Loucy (cell line): ENCODE results near the gene CST3.
"Not testable (repeated sequence)": the region's sequence is repeated elsewhere in the genome, so short reads cannot be mapped to it uniquely, and the experiment has no call there.

ENCODE experiments used
- H2AFZ ChIP-seq: fragments of 200-600 bp; sonication (generic); 2 replicates; pipeline ENCODE4 v1.6.0; 2016; ENCODE audit warnings: antibody characterized with exemption, mild to moderate bottlenecking, low read length, moderate library complexity
- H3F3A ChIP-seq: fragments of 200-600 bp; 2 replicates; pipeline ENCODE4 v1.6.0; 2016; ENCODE audit warnings: antibody characterized with exemption, low read depth, mild to moderate bottlenecking
- H3K27me3 ChIP-seq: fragments of 200-600 bp; sonication (generic); 2 replicates; pipeline ENCODE4 v1.6.1; 2014; ENCODE audit warnings: low read length, mild to moderate bottlenecking; ENCODE audit not compliant: insufficient read depth, poor library complexity, severe bottlenecking
- H3K36me3 ChIP-seq: fragments of 200-600 bp; sonication (generic); 2 replicates; pipeline ENCODE4 v1.6.1; 2016; ENCODE audit warnings: low read length; ENCODE audit not compliant: insufficient read depth
- H3K4me1 ChIP-seq: fragments of 200-600 bp; sonication (generic); 2 replicates; pipeline ENCODE4 v1.5.1; 2014; ENCODE audit warnings: low read length, mild to moderate bottlenecking; ENCODE audit not compliant: insufficient read depth, poor library complexity, severe bottlenecking
- H3K4me2 ChIP-seq: fragments of 200-600 bp; sonication (generic); 2 replicates; pipeline ENCODE4 v1.6.0; 2014; ENCODE audit warnings: antibody characterized with exemption, low read length, low read depth, mild to moderate bottlenecking; ENCODE audit not compliant: poor library complexity, severe bottlenecking
- H3K4me3 ChIP-seq: fragments of 200-600 bp; sonication (generic); 2 replicates; pipeline ENCODE4 v1.5.1; 2014; ENCODE audit warnings: low read length, mild to moderate bottlenecking, mixed read lengths; ENCODE audit not compliant: poor library complexity, severe bottlenecking
- H3K79me2 ChIP-seq: fragments of 200-600 bp; sonication (generic); 2 replicates; pipeline ENCODE4 v1.6.1; 2014; ENCODE audit warnings: low read length; ENCODE audit not compliant: insufficient read depth
- H3K9ac ChIP-seq: fragments of 200-600 bp; sonication (generic); 2 replicates; pipeline ENCODE4 v1.6.0; 2014; ENCODE audit warnings: mild to moderate bottlenecking, low read depth, low read length, moderate library complexity; ENCODE audit not compliant: poor library complexity, severe bottlenecking
- H3K9me2 ChIP-seq: fragments of 200-600 bp; sonication (generic); replicated peaks from 2 replicates; pipeline ENCODE4 v1.6.1; 2016; ENCODE audit warnings: low read depth, low read length, mixed read lengths
- H3K9me3 ChIP-seq: fragments of 200-600 bp; sonication (generic); 2 replicates; pipeline ENCODE4 v1.6.1; 2014; ENCODE audit warnings: mild to moderate bottlenecking, antibody characterized with exemption, low read length, low read depth; ENCODE audit not compliant: insufficient read depth
- H4K20me1 ChIP-seq: fragments of 200-600 bp; sonication (generic); 2 replicates; pipeline ENCODE4 v1.6.0; 2014; ENCODE audit warnings: antibody characterized with exemption, low read length, mild to moderate bottlenecking; ENCODE audit not compliant: insufficient read depth, poor library complexity, severe bottlenecking
- EZH2phosphoT487 ChIP-seq: fragments of 200-600 bp; IDR thresholded peaks from 2 replicates; pipeline ENCODE4 v1.6.1; 2018; ENCODE audit warnings: antibody characterized with exemption, mild to moderate bottlenecking, moderate library complexity, borderline replicate concordance
- TF ChIP-seq, protein P1 (sequence below): fragments of 200-600 bp; sonication (generic); conservative IDR thresholded peaks from 2 replicates; pipeline ENCODE4 v1.5.1; 2014; ENCODE audit warnings: mild to moderate bottlenecking, antibody characterized with exemption, low read length

Gene CST3

DNA sequence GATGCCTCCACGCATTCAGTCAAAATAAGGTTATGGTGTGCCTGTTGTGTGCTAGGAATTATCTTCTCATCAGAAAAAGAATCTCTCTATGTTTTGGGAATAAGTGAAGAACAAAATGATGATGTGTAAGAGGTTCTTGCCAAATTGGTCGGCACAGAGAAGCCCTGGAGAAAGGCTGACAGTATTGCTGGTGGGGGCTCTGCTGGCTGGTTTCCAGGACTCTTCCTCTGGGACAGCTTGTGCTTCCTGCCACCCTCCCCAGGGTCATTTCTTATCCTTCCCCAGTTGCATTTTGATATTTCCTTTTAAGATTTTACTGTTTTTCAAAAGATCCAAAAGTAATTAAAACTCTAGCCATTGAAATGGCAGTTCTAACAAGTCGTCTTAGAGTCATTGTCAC is 28.9 kb upstream of the CST3 start:
- Histone ChIP-seq H3K9me2 (no peaks in the 10 kb centered on the region), H3K9ac (no peak overlapping the region), H3K79me2 (no peaks in the 10 kb centered on the region), H3F3A (no peaks in the 10 kb centered on the region), H2AFZ (no peak overlapping the region), H3K4me3 (no peak overlapping the region), H3K4me2 (no peak overlapping the region), H3K27me3 (no peaks in the 10 kb centered on the region), H3K4me1 (no peaks in the 10 kb centered on the region), H4K20me1 (no peaks in the 10 kb centered on the region), H3K36me3 (no peaks in the 10 kb centered on the region), H3K9me3 (no peaks in the 10 kb centered on the region)
- no peak for TF ChIP-seq EZH2phosphoT487
- TF ChIP-seq, protein P1, sequence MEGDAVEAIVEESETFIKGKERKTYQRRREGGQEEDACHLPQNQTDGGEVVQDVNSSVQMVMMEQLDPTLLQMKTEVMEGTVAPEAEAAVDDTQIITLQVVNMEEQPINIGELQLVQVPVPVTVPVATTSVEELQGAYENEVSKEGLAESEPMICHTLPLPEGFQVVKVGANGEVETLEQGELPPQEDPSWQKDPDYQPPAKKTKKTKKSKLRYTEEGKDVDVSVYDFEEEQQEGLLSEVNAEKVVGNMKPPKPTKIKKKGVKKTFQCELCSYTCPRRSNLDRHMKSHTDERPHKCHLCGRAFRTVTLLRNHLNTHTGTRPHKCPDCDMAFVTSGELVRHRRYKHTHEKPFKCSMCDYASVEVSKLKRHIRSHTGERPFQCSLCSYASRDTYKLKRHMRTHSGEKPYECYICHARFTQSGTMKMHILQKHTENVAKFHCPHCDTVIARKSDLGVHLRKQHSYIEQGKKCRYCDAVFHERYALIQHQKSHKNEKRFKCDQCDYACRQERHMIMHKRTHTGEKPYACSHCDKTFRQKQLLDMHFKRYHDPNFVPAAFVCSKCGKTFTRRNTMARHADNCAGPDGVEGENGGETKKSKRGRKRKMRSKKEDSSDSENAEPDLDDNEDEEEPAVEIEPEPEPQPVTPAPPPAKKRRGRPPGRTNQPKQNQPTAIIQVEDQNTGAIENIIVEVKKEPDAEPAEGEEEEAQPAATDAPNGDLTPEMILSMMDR, result no peak

DNA sequence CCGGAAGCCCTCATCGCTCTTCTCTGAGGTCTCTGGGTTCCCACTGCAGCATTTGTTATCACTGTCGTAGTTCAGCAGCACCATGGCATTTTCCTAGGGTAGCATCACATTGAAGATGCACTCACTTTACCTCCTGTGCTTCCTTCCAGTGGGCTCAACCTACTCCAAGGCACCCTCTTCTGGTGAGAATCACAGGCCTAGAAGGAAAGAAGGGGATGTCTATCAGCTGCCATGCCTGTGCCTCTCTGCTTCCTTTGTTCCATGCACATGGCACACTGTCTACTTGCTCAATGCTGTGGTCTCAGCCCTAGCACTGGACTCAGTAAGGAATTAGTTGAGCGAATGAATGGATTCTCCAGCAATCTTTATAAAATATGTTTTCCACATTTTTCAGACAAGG is 28.4 kb upstream of the CST3 start:
- Histone ChIP-seq H3F3A (no peaks in the 10 kb centered on the region), H3K79me2 (no peaks in the 10 kb centered on the region), H3K9me3 (no peaks in the 10 kb centered on the region), H3K36me3 (no peaks in the 10 kb centered on the region), H3K4me3 (no peak overlapping the region), H3K4me2 (no peak overlapping the region), H4K20me1 (no peaks in the 10 kb centered on the region), H3K27me3 (no peaks in the 10 kb centered on the region), H2AFZ (no peak overlapping the region), H3K9me2 (no peaks in the 10 kb centered on the region), H3K4me1 (no peaks in the 10 kb centered on the region), H3K9ac (no peak overlapping the region)
- no peak for TF ChIP-seq EZH2phosphoT487
- TF ChIP-seq, protein P1, result no peak

DNA sequence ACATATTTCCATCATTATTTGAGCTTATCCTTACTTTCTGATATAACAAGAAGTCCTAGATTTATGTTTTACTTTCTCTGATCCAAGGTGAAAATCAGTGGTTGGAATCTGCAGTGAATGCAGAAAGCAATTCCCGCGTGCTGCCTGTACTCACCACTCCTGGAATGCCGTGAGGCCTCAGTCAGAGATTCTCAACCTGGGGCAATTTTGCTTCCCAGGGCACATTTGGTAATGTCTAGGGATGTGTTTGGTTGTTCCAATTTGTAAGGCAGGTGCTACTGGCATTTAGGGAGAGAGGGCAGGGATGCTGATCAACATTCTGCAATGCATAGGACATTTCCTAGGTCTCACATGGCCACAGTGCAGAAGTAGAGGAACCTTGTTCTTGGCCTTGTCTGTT is 27.2 kb upstream of the CST3 start:
- H3K27me3 ChIP-seq, result no peaks in the 10 kb centered on the region
- no peak overlapping the region for H3K4me2 ChIP-seq
- no peaks in the 10 kb centered on the region for H3F3A ChIP-seq
- TF ChIP-seq, protein P1, result no peak
- TF ChIP-seq EZH2phosphoT487, result no peak
- no peak overlapping the region for H3K4me3 ChIP-seq
- H4K20me1 ChIP-seq, result no peaks in the 10 kb centered on the region
- H3K36me3 ChIP-seq, result no peaks in the 10 kb centered on the region
- no peak overlapping the region for H2AFZ ChIP-seq
- H3K79me2 ChIP-seq, result no peaks in the 10 kb centered on the region
- no peaks in the 10 kb centered on the region for H3K9me2 ChIP-seq
- H3K9me3 ChIP-seq, result no peaks in the 10 kb centered on the region
- no peaks in the 10 kb centered on the region for H3K4me1 ChIP-seq
- no peak overlapping the region for H3K9ac ChIP-seq

DNA sequence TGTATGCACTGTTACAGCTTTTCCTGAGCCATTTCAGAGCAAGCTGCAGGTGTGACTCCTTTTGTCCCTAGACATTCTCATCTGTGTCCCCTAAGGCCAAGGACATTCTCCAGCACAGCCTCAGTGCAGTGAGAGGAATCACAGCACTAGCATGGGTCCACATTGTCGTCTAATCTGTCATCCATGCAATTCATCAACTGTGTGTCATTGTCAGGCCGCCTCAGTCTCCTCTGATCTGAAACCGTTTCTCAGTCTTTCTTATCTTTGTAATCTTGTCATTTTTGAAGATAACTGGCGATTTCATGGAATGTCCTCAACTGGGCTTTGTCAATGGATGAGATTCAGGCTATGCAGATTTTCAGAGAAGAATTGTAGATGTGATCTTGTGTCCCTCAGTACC is 26.3 kb upstream of the CST3 start:
- not testable (repeated sequence) for H3K4me1 ChIP-seq, H3K9ac ChIP-seq, H3K9me3 ChIP-seq, H3K9me2 ChIP-seq, H3F3A ChIP-seq, H2AFZ ChIP-seq, H3K36me3 ChIP-seq, H3K4me2 ChIP-seq, H4K20me1 ChIP-seq, H3K27me3 ChIP-seq, H3K79me2 ChIP-seq, H3K4me3 ChIP-seq
